Upper lobe of left lung (tissue), 6 donors: ENCODE results near the gene GEMIN7. TPM values are rescaled to one million over a fixed set of nuclear protein-coding genes. Genes with fewer than 3 reads are reported as not detected.
A peak's percentile ranks its signal among the peaks of the same experiment; 100 is the strongest.

Experiments used
- ATAC-seq, 2 donors: fragments of 200-7000 bp; cut with Tn5 transposase; one replicate each; pipeline ENCODE4 v1.9.1; 2022; ENCODE audit warnings: mild to moderate bottlenecking in 2 of 2, moderate library complexity in 2 of 2; ENCODE audit not compliant: low FRiP score in 2 of 2
- DNase-seq, 2 donors: peaks; one replicate each; pipeline ENCODE4 v3.0.0-alpha.2; 2019 to 2020
- H3K27ac ChIP-seq, 4 donors: fragments of 200-600 bp; sonication (generic); one replicate each; pipeline ENCODE4 v1.5.1; 2016 to 2019
- H3K27me3 ChIP-seq, 4 donors: fragments of 200-600 bp; sonication (generic); one replicate each; pipeline ENCODE4 v1.5.1; 2017 to 2019
- H3K36me3 ChIP-seq, 4 donors: fragments of 200-600 bp; sonication (generic); one replicate each; pipeline ENCODE4 v1.5.1; 2016 to 2019
- H3K4me1 ChIP-seq, 4 donors: fragments of 200-600 bp; sonication (generic); one replicate each; pipeline ENCODE4 v1.5.1; 2018 to 2019
- H3K4me3 ChIP-seq, 4 donors: fragments of 200-600 bp; sonication (generic); one replicate each; pipeline ENCODE4 v1.5.1; 2017 to 2019; ENCODE audit warnings: mild to moderate bottlenecking in 2 of 4, moderate library complexity in 1 of 4
- H3K9me3 ChIP-seq, 4 donors: fragments of 200-600 bp; sonication (generic); one replicate each; pipeline ENCODE4 v1.5.1; 2018 to 2019
- CTCF ChIP-seq, 6 experiments: fragments of 450-650 bp in 4 of 6; fragments of 200-600 bp in 2 of 6; sonication (generic) in 2 of 6; IDR thresholded peaks; one replicate each; pipeline ENCODE4 v1.5.1; 2016 to 2019; ENCODE audit warnings: antibody characterized with exemption in 6 of 6
- EP300 ChIP-seq, 4 donors: sonication (generic); formaldehyde crosslinking; IDR thresholded peaks; one replicate each; pipeline ENCODE4 v1.5.1; 2017; ENCODE audit warnings: antibody characterized with exemption in 4 of 4, control low read depth in 2 of 4
- POLR2A ChIP-seq, 4 donors: fragments of 450-650 bp; IDR thresholded peaks; one replicate each; pipeline ENCODE4 v1.5.1; 2016 to 2017; ENCODE audit warnings: antibody characterized with exemption in 4 of 4, mild to moderate bottlenecking in 2 of 4
- POLR2AphosphoS5 ChIP-seq, 2 donors: sonication (generic); formaldehyde crosslinking; IDR thresholded peaks; one replicate each; pipeline ENCODE4 v1.5.1; 2017; ENCODE audit warnings: antibody characterized with exemption in 2 of 2
- WGBS, 2 donors: methylation state at CpG; one replicate each; pipeline ENCODE4 v1.1.5; 2017 to 2018; 5-methylcytosine and 5-hydroxymethylcytosine counted together
- total RNA-seq, 6 donors: library from RNA; depleted of rRNA in 4 of 6; stranded (reverse); fragments of >200 nt in 4 of 6; gene quantifications; one replicate each; pipeline versions ENCODE4 v1.1.0 to v1.2.1, GENCODE V29; 2016 to 2021
- donor health status: DM: no; HTN: no; CAD: no; lungs with moderate emphysema.
- donor health status: DM: no; HTN: yes; CAD: no; lungs with severe emphysema.

GEMIN7 gene
- total RNA-seq, 6 donors from 2014 or later, result 8.1 to 24.2 (median 13.5) TPM

GRCh38 chr19:45045671-45046353 lies 33.2 kb upstream of the GEMIN7 start:
- DNase-seq (no peak), ATAC-seq (no peak)
- no peak for TF ChIP-seq CTCF (IDR thresholded peaks at IDR 0.05)
- no peak for TF ChIP-seq POLR2A (IDR thresholded peaks at IDR 0.05)
- no peak for TF ChIP-seq EP300 (IDR thresholded peaks at IDR 0.05)
- TF ChIP-seq POLR2AphosphoS5 (IDR thresholded peaks at IDR 0.05), result no peak
- Histone ChIP-seq H3K27me3 (no peaks in the 10 kb centered on the region), H3K4me1 (peaks cover 16 to 35% (median 26%) of the 10 kb centered on the region in 4 donors), H3K4me3 (no peak overlapping the region), H3K9me3 (no peaks in the 10 kb centered on the region), H3K27ac (peak overlapping the region in 2 of 4 donors; percentile 6 to 16), H3K36me3 (peaks cover 4 to 59% (median 42%) of the 10 kb centered on the region in 4 donors)
- 72 to 78% methylated on average over 11 to 14 of the region's 14 CpGs for WGBS, 2 donors

GRCh38 chr19:45046355-45046754 lies 32.7 kb upstream of the GEMIN7 start:
- DNase-seq (no peak), ATAC-seq (no peak)
- peak overlapping the region in 2 of 4 donors; percentile 6 to 16 for H3K27ac ChIP-seq
- no peak overlapping the region for H3K4me3 ChIP-seq
- no peaks in the 10 kb centered on the region for H3K9me3 ChIP-seq
- WGBS, 2 donors, result 79% methylated on average over 7 of the region's 7 CpGs
- no peaks in the 10 kb centered on the region for H3K27me3 ChIP-seq
- H3K4me1 ChIP-seq, result peaks cover 13 to 34% (median 21%) of the 10 kb centered on the region in 4 donors
- H3K36me3 ChIP-seq, result peaks cover 4 to 54% (median 38%) of the 10 kb centered on the region in 4 donors
- no peak for TF ChIP-seq POLR2A (IDR thresholded peaks at IDR 0.05)
- TF ChIP-seq EP300 (IDR thresholded peaks at IDR 0.05), result no peak
- no peak for TF ChIP-seq CTCF (IDR thresholded peaks at IDR 0.05)
- no peak for TF ChIP-seq POLR2AphosphoS5 (IDR thresholded peaks at IDR 0.05)

- Histone ChIP-seq H3K36me3 (peaks cover 4 to 53% (median 35%) of the 10 kb centered on the region in 4 donors), H3K27ac (peak overlapping the region in 1 of 4 donors; percentile 44), H3K27me3 (no peaks in the 10 kb centered on the region), H3K9me3 (no peaks in the 10 kb centered on the region), H3K4me1 (peaks cover 13 to 34% (median 16%) of the 10 kb centered on the region in 4 donors), H3K4me3 (no peak overlapping the region)
- DNase-seq (no peak), ATAC-seq (peak in 1 of 2 donors; percentile 55)
- no peak for TF ChIP-seq POLR2A (IDR thresholded peaks at IDR 0.05)
- no peak for TF ChIP-seq POLR2AphosphoS5 (IDR thresholded peaks at IDR 0.05)
- TF ChIP-seq EP300 (IDR thresholded peaks at IDR 0.05), result no peak
- no peak for TF ChIP-seq CTCF (IDR thresholded peaks at IDR 0.05)
- WGBS, 2 donors, result 68% methylated on average over 7 of the region's 7 CpGs
These were observed 31.8 kb upstream of the GEMIN7 start for GRCh38 chr19:45047188-45047797.

- DNase-seq, result no peak
These were observed 29.9 kb upstream of the GEMIN7 start for GRCh38 chr19:45049073-45049736.

More at GRCh38 chr19:45049073-45049736, 29.9 kb upstream of the GEMIN7 start:
- no peak for ATAC-seq
- Histone ChIP-seq H3K36me3 (peaks cover 11 to 53% (median 39%) of the 10 kb centered on the region in 4 donors), H3K9me3 (no peaks in the 10 kb centered on the region), H3K27ac (peak overlapping the region in 1 of 4 donors; percentile 29), H3K4me1 (peaks cover 13 to 34% (median 16%) of the 10 kb centered on the region in 4 donors), H3K4me3 (no peak overlapping the region), H3K27me3 (no peaks in the 10 kb centered on the region)
- no peak for TF ChIP-seq CTCF (IDR thresholded peaks at IDR 0.05)
- no peak for TF ChIP-seq POLR2AphosphoS5 (IDR thresholded peaks at IDR 0.05)
- no peak for TF ChIP-seq EP300 (IDR thresholded peaks at IDR 0.05)
- WGBS, 2 donors, result 85 to 91% methylated on average over 4 to 8 of the region's 8 CpGs
